Activated T-cell treated with anti-CD3 and anti-CD28 coated beads, Interleukin-2, amount 50 U/mL, for 1 hour (primary cell): ENCODE measurements around the gene GRIN2A.

ENCODE experiments used
- DNase-seq: peaks from one replicate; pipeline ENCODE4 v3.0.0-alpha.2; 2020

Gene GRIN2A

GRCh38 chr16:9845661-9846361, 336.4 kb downstream of the GRIN2A start:
- no peak for DNase-seq

GRCh38 chr16:9844361-9844760, 337.9 kb downstream of the GRIN2A start:
- no peak for DNase-seq

- DNase-seq: no peak
Observed at GRCh38 chr16:9843424-9844018, 338.7 kb downstream of the GRIN2A start.

- no peak for DNase-seq
Observed at GRCh38 chr16:9840761-9841665, 341.2 kb downstream of the GRIN2A start.

DNA sequence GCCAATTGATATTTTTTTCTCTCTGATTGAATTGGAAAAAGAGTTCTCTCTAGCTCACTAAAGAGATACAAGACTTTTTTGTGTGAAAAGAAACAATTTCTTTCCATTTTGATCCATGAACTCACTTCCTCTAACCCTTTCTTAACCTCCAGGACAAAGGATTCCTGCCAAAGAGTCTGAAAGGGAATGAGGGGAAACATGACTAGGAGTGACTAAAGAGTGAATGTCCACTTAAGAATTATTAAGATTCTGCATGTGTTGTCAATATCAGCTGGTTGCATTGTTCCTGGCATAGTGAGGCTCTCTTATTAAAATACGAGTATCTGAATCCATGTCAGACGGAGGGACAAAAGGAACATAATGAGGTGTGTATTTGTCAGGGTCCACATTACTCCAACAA, 344.7 kb downstream of the GRIN2A start:
- no peak for DNase-seq

- no peak for DNase-seq
Observed at GRCh38 chr16:9836118-9836736, 346.0 kb downstream of the GRIN2A start.

- DNase-seq: no peak
Observed at GRCh38 chr16:9827062-9827752, 355.0 kb downstream of the GRIN2A start.

GRCh38 chr16:9826656-9827055, 355.6 kb downstream of the GRIN2A start:
- no peak for DNase-seq

- no peak for DNase-seq
Observed at GRCh38 chr16:9824200-9825068, 357.8 kb downstream of the GRIN2A start.

- DNase-seq: no peak
Observed at GRCh38 chr16:9823510-9823909, 358.7 kb downstream of the GRIN2A start.

GRCh38 chr16:9821970-9822369, 360.3 kb downstream of the GRIN2A start:
- DNase-seq: no peak

GRCh38 chr16:9821331-9821730, 360.9 kb downstream of the GRIN2A start:
- DNase-seq: no peak

- no peak for DNase-seq
Observed at GRCh38 chr16:9820476-9821246, 361.6 kb downstream of the GRIN2A start.

- no peak for DNase-seq
Observed at GRCh38 chr16:9818702-9819101, 363.5 kb downstream of the GRIN2A start.

DNA sequence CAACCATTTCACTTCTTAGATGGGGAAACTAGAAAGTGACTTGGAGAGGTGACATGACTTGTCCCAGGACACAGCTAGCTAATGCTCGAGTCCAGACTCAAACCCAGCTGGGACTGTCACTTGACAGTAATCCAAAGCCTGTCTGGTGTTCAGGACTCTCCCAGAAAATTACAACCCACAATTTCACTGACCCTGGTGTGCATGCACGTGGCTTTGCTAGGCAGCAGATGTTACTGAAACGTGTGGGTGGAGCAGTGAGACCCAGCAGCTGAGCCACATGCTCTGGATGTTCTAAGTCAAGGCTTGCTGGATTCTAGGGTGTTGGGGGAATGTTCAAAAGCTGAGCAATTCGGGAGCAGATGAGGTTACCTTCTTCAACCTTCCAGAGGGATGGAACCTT, 364.6 kb downstream of the GRIN2A start:
- no peak for DNase-seq

DNA sequence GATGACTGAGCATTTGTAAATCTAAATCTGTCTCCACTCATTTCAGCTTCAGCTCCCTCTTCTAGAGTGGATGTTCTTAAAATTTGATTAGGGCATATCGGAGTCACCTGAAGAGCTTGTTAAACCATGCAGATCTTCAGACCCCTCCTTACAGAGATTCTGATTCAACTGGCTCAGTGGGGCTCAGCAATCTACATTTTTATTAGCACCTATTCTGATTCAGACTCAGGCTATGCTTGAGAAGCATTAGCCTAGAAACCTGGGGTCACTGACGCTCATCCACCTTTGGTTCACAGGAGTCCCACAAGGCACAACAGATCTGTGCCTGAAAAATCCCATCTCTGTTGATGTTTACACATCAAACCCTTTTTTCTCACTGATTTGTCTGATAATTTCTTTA, 365.6 kb downstream of the GRIN2A start:
- DNase-seq: no peak

DNA sequence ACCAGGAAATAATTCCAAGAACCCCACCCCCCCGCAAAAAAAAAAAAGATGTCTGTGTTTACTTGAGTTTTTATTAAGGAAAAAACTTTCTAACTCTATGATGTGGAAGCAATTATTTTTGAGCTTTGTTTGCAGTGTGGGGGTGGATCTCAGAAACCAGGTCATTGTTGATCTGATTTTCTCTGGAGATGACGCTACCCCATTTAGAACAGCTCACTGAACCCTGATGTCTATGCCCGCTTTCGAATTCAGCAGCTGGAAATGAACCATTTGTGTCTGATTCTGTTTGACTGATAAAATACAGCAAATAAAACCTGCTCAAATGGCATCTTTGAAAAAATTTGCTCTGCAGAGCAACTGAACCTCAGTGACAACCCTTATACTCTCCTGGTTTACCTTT, 368.6 kb downstream of the GRIN2A start:
- no peak for DNase-seq

GRCh38 chr16:9808210-9808609, 374.0 kb downstream of the GRIN2A start:
- DNase-seq: no peak

GRCh38 chr16:9807302-9807701, 374.9 kb downstream of the GRIN2A start:
- no peak for DNase-seq

DNA sequence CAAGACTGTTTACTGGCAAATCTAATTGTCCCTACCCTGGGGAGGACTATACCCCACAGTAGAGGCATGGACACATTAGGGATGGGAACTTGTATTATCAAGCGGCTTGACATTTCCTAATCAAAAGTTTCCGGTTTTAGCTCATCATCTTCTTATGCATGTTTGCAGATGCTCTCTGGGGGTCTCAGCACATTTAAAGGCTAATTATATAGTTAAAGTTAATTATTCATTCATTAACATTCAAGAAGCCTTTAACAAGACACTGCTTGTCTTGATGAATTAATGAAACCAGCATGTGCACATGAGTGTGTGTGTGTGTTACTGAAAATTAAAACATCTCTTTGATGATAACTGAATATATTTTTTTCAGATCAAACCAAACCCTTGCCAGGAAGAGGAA, 377.1 kb downstream of the GRIN2A start:
- DNase-seq: no peak

DNA sequence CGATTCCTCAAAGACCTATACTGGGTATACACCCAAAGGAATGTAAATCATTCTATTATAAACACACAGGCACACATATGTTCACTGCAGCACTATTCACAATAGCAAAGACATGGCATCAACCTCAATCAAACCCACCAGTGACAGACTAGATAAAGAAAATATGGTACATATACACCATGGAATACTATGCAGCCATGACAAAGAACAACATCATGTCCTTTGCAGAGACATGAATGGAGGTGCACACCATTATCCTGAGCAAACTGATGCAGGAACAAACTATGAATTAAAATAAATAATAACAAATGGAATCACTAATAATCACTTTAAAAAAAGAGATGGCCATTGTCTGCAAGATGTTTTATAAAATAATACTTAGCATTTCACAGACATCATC, 380.1 kb downstream of the GRIN2A start:
- no peak for DNase-seq
